ENCODE measurements around the gene FBXO36. TPM values are rescaled to one million over a fixed set of nuclear protein-coding genes. Genes with fewer than 3 reads are reported as not detected.

Gene FBXO36
- total RNA-seq, 1 experiment from 2014 or later, result 3.6 TPM

DNA sequence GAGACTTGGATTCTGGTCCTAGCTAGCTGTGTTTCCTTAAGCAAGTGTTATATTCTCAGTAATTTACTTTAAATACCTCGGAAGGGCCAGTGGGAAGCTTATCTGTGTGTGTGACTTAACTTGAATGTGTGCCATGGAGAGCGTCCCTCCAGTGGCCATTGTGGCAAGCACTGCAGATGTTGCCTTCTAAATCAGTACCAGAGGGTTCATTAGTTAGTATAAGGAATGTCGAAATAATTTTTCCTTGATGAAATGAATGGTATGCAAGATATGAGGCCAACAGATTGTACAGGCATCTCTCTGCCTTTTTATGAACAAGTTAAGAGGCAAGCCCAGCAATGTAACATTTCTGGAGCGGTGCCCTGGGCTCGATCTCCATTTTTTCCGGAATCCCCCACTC, 52.0 kb downstream of the FBXO36 start:
- no peak for DNase-seq

DNA sequence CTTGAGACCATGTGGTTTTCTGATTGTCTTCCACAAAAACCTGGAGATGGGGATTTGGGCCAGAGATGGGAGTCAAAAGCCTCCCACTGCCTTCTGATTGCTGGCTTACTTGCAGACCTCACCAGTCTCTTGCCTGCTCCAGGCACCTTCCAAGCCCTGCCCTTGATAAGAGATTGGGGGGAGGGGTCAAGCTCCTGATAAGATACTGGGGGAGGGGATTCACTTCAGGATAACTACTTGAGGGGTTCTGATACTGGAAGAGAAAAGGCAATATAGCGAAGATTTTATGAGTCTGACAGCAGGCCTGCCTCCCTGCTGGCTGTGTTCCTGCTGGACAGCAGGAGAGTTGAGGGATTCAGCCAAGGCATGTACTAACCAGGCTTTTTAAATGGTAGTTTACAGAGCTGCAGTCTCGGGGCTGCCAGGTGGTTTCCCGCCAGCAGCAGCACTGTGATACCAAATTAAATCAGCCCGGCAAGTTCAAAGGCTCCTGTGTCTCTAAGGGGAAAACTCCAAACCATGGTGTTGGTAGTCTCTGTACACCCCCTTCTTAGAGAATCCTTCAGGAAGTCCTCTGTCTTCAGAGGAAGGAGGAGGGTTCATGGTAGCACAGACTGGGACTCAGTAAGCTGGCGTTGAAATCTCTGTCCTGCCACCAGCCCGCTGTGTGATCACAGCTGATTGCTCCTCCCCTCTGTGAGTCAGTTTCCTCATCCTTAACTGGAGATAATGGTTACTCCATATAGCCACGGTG, 58.3 kb downstream of the FBXO36 start:
- ChIA-PET POLR2A (ENCODE audit: unreplicated experiment) (no interaction called here), CTCF (interaction anchor here (0.6 kb wide), 1 partner anchor 179 kb away, joined by 3 read pairs; no protein-coding TSS in a partner anchor)
- intact Hi-C loops (cut with micrococcal nuclease), result no loop called here
- Histone ChIP-seq H3K4me3 (ENCODE audit: low read length) (no peak overlapping the region), H3K27me3 (ENCODE audit: low read length) (no peaks in the 10 kb centered on the region), H3F3A (ENCODE audit: low read length, unreplicated experiment) (no peaks in the 10 kb centered on the region), H3K27ac (ENCODE audit: low read length) (no peak overlapping the region), H2AFZ (ENCODE audit: low read length) (peak overlapping the region; percentile 59), H3K9me3 (ENCODE audit: low read length) (no peaks in the 10 kb centered on the region), H4K20me1 (ENCODE audit: low read length) (no peaks in the 10 kb centered on the region), H3K4me1 (ENCODE audit: insufficient read depth, low read length) (0 out of 2 replicates have a peak, but pooled peaks cover 4% of the 10 kb centered on the region), H3K4me2 (ENCODE audit: low read length) (0 out of 2 replicates have a peak overlapping the region, but pooled peaks have one; percentile 4), H3K9ac (ENCODE audit: low read length) (no peak overlapping the region), H3K79me2 (ENCODE audit: low read length) (no peaks in the 10 kb centered on the region), H3K36me3 (ENCODE audit: low read depth, low read length) (no peaks in the 10 kb centered on the region), H3K9me2 (replicated peaks; ENCODE audit: low read length) (no peaks in the 10 kb centered on the region)
- DNase-seq, result peak; percentile 23
- peak; percentile 71 for ATAC-seq
- no TSS peak for BruUV-seq (replicated peaks)
- TF ChIP-seq EZH2 (IDR thresholded peaks at IDR 0.05; ENCODE audit: low read length, unreplicated experiment) (no peak), EZH2phosphoT487 (IDR thresholded peaks at IDR 0.05; ENCODE audit: borderline replicate concordance, low read length) (no peak)
- TF ChIP-seq, protein P1, sequence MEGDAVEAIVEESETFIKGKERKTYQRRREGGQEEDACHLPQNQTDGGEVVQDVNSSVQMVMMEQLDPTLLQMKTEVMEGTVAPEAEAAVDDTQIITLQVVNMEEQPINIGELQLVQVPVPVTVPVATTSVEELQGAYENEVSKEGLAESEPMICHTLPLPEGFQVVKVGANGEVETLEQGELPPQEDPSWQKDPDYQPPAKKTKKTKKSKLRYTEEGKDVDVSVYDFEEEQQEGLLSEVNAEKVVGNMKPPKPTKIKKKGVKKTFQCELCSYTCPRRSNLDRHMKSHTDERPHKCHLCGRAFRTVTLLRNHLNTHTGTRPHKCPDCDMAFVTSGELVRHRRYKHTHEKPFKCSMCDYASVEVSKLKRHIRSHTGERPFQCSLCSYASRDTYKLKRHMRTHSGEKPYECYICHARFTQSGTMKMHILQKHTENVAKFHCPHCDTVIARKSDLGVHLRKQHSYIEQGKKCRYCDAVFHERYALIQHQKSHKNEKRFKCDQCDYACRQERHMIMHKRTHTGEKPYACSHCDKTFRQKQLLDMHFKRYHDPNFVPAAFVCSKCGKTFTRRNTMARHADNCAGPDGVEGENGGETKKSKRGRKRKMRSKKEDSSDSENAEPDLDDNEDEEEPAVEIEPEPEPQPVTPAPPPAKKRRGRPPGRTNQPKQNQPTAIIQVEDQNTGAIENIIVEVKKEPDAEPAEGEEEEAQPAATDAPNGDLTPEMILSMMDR (conservative IDR thresholded peaks at IDR 0.05; ENCODE audit: low read depth, low read length), result no peak

More for the DNA sequence above, 52.0 kb downstream of the FBXO36 start:
- CTCF ChIA-PET, result no interaction called here
- Histone ChIP-seq H3F3A (ENCODE audit: low read length, unreplicated experiment) (no peaks in the 10 kb centered on the region), H3K9me3 (ENCODE audit: low read length) (no peaks in the 10 kb centered on the region), H3K4me3 (ENCODE audit: low read length) (no peak overlapping the region), H2AFZ (ENCODE audit: low read length) (no peak overlapping the region), H3K4me1 (ENCODE audit: insufficient read depth, low read length) (no peaks in the 10 kb centered on the region), H3K4me2 (ENCODE audit: low read length) (no peak overlapping the region), H3K9me2 (replicated peaks; ENCODE audit: low read length) (no peaks in the 10 kb centered on the region), H4K20me1 (ENCODE audit: low read length) (no peaks in the 10 kb centered on the region), H3K9ac (ENCODE audit: low read length) (no peak overlapping the region), H3K27me3 (ENCODE audit: low read length) (no peaks in the 10 kb centered on the region), H3K27ac (ENCODE audit: low read length) (no peak overlapping the region), H3K79me2 (ENCODE audit: low read length) (no peaks in the 10 kb centered on the region), H3K36me3 (ENCODE audit: low read depth, low read length) (no peaks in the 10 kb centered on the region)
- no peak for ATAC-seq
- no TSS peak for BruUV-seq (replicated peaks)
- TF ChIP-seq, protein P1 (conservative IDR thresholded peaks at IDR 0.05; ENCODE audit: low read depth, low read length), result 0 out of 2 replicates have a peak, but pooled peaks have one; percentile 12
- TF ChIP-seq EZH2phosphoT487 (IDR thresholded peaks at IDR 0.05; ENCODE audit: borderline replicate concordance, low read length) (no peak), EZH2 (IDR thresholded peaks at IDR 0.05; ENCODE audit: low read length, unreplicated experiment) (no peak)
- POLR2A ChIA-PET (ENCODE audit: unreplicated experiment), result no interaction called here
- intact Hi-C loops (cut with micrococcal nuclease), result no loop called here

DNA sequence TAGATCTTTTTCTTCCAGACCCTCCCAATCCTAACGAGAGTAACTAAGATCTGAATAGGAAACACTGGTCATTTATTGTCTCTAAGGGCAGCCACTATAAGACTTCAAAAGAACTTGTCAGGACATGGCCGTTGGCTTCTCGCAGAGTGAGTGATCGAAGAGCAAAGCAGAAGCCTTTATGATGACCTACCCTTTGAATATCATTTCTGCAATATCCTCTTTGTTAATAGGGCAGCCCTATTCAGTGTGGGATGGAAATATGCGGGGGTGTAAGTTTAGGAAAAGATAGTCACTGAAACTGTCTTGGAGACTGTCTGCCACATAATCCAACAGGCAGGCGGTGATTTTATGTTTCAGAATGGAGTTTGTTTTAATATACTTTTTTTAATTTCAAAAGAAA, 70.9 kb downstream of the FBXO36 start:
- TF ChIP-seq, protein P1 (conservative IDR thresholded peaks at IDR 0.05; ENCODE audit: low read depth, low read length), result no peak
- TF ChIP-seq EZH2phosphoT487 (IDR thresholded peaks at IDR 0.05; ENCODE audit: borderline replicate concordance, low read length), result no peak
- no peak for TF ChIP-seq EZH2 (IDR thresholded peaks at IDR 0.05; ENCODE audit: low read length, unreplicated experiment)
- no peak overlapping the region for H3K9ac ChIP-seq (ENCODE audit: low read length)
- H3K4me2 ChIP-seq (ENCODE audit: low read length), result no peak overlapping the region
- no peak for ATAC-seq
- no peaks in the 10 kb centered on the region for H3K4me1 ChIP-seq (ENCODE audit: insufficient read depth, low read length)
- no TSS peak for BruUV-seq (replicated peaks)
- H3K36me3 ChIP-seq (ENCODE audit: low read depth, low read length), result no peaks in the 10 kb centered on the region
- H3K9me2 ChIP-seq (replicated peaks; ENCODE audit: low read length), result 0 out of 2 replicates have a peak, but pooled peaks cover 3% of the 10 kb centered on the region
- POLR2A ChIA-PET (ENCODE audit: unreplicated experiment), result no interaction called here
- no peak overlapping the region for H3K4me3 ChIP-seq (ENCODE audit: low read length)
- no peaks in the 10 kb centered on the region for H3K9me3 ChIP-seq (ENCODE audit: low read length)
- no peak overlapping the region for H2AFZ ChIP-seq (ENCODE audit: low read length)
- no peaks in the 10 kb centered on the region for H3K27me3 ChIP-seq (ENCODE audit: low read length)
- no peak for DNase-seq
- H3F3A ChIP-seq (ENCODE audit: low read length, unreplicated experiment), result no peaks in the 10 kb centered on the region
- H3K27ac ChIP-seq (ENCODE audit: low read length), result no peak overlapping the region
- no peaks in the 10 kb centered on the region for H3K79me2 ChIP-seq (ENCODE audit: low read length)
- CTCF ChIA-PET, result no interaction called here
- intact Hi-C loops (cut with micrococcal nuclease), result no loop called here
- no peaks in the 10 kb centered on the region for H4K20me1 ChIP-seq (ENCODE audit: low read length)

Measured in PC-3 (cell line).